GM18519 (cell line): ENCODE data around the gene MLH1.
A peak's percentile ranks its signal among the peaks of the same experiment; 100 is the strongest.

Source experiments
- ATAC-seq: cut with Tn5 transposase; IDR thresholded peaks from one replicate; pipeline ENCODE4 v1.9.1; 2021; ENCODE audit warnings: mild to moderate bottlenecking, moderate library complexity; ENCODE audit not compliant: unreplicated experiment, low FRiP score

Gene MLH1

DNA sequence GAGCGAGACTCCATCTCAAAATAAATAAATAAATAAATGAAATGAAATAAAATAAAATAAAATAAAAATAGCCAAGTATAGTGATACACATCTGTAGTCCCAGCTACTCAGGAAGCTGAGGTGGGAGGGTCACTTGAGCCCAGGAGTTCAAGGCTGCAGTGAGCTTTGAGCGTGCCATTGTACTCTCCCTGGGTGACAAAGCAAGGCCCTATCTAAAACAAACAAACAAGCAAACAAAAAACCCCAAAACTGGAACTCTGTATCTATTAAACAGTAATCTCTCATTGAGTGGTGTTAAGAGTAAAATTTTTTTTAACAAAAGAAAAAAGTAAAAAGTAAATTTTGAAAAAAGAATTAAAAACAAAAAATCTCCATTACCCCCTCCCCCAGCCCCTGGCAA is 21.2 kb upstream of the MLH1 start:
- no peak for ATAC-seq

- no peak for ATAC-seq
Observed at GRCh38 chr3:36973139-36973538, 20.2 kb upstream of the MLH1 start.

- ATAC-seq = no peak
Observed at GRCh38 chr3:36981006-36981405, 12.3 kb upstream of the MLH1 start.

DNA sequence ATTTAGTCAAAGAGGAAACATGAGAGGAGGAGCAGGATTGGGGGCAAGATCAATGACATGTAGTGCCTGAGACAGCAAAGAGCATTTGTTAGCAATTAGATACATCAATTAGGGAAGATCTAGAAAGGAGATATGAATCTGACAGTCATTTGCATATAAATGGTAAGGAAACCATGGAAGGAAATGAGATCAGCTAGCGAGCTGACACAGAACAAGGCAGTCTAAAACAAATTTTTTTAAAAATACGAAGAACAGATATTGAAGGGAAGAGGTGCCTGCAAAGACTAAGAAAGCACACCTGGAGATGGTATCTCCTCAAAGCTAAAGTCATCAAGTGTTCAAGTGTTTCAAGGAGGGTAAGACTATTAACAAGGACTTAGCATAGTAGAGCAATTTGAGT is 5.0 kb upstream of the MLH1 start:
- no peak for ATAC-seq

DNA sequence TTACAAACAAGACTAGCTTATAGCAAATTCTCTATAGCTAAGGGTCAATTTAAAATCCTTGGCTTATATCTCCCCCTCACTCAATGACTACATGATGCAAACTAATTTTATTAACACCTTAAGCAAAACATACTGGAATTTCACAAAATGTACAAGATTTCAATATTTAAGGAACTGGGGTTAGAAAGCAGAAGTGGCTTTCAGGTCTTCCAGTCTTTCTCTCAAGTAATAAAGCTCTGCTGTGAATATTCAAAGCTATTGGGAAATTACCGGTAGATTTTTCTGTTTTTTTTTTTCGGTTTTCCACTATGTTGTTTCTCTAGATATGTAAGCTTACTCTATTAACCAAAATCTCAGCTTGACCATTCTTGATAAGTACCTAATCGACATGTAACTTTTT is 4.3 kb upstream of the MLH1 start:
- no peak for ATAC-seq

DNA sequence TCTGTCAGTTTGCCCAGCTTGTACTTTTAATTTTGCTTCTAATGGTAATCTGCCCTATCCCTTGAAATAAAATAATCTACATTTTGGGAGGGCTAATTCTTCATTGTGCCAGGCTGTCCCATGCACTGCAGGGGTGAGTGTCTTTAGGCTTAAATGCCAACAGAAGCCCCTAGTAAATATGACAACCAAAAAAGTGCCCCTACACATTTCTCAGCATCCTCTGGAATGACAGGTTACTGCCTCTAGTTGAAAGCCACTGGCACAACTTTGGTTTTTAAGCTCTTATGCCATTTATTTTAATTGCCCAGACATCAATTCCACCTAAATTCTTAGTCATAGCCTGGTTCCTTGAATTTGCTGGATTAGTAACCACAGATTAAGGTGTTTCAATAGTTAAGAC is 3.8 kb upstream of the MLH1 start:
- no peak for ATAC-seq

- no peak for ATAC-seq
Observed at GRCh38 chr3:36991147-36991546, 2.2 kb upstream of the MLH1 start.

- ATAC-seq = no peak
Observed at GRCh38 chr3:36991923-36992805, 1.2 kb upstream of the MLH1 start.

DNA sequence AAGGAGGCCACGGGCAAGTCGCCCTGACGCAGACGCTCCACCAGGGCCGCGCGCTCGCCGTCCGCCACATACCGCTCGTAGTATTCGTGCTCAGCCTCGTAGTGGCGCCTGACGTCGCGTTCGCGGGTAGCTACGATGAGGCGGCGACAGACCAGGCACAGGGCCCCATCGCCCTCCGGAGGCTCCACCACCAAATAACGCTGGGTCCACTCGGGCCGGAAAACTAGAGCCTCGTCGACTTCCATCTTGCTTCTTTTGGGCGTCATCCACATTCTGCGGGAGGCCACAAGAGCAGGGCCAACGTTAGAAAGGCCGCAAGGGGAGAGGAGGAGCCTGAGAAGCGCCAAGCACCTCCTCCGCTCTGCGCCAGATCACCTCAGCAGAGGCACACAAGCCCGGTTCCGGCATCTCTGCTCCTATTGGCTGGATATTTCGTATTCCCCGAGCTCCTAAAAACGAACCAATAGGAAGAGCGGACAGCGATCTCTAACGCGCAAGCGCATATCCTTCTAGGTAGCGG is 452 bp upstream of the MLH1 start, which contains the start of gene EPM2AIP1:
EPM2AIP1 (minus strand) TSS at position 326 of the 520 bp plus-strand sequence; CDS start at position 272, 54 bp downstream.
- ATAC-seq = peak; percentile 10

DNA sequence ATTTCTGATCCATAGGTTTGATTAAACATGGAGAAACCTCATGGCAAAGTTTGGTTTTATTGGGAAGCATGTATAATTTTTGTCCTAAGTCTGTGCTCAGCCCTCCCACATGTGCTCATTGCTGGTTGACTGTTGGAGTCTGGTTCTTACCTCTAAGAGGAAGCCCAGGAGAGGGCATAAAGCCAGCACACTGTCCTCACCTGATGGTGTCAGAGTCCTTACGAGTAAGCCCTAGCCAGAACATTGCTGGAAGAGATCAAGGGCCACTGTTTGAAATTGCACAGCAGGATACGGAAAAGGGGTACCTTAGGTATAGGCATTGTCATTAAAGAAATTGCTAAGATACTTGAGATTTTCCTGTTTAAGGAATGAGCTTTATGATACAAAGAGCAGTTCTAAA is 21.3 kb downstream of the MLH1 start:
- ATAC-seq = no peak

DNA sequence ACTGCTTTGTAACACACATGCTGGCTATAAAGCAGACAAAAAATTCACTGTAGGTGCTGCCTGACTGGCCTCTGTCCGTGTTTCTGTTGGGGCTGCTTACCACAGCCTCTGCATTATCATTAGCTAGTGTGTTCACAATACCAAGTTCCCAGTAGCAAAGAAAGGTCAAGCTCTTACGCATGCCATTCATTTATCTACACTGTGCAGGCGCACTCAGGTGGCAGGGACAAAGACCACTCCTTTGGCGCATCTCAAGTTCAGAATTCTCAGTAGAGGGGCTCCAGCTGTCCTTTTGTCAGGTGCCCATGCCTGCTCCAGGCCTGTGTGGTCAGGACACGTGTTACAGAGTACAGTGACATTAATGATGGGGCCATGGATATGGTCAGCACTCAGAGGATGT is 22.3 kb downstream of the MLH1 start:
- no peak for ATAC-seq

DNA sequence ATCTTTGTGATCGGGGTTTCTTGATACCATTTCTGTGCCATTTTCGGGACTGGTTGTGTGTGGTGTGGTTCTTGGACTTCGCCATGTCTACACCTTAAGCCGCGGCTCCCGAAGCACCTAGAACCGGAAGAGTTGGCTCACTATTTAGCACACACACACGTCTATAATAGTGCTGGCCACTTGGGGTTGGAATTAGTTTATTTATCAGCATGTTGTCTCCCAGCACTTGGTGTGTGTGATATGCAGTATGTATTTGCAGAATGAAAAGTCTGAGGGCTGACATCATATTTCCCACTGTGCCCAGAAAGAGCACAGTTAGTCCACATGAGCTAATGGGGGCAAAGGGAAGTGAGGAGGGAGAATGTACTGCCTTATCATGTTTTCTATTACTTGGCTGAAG is 23.6 kb downstream of the MLH1 start:
- no peak for ATAC-seq

DNA sequence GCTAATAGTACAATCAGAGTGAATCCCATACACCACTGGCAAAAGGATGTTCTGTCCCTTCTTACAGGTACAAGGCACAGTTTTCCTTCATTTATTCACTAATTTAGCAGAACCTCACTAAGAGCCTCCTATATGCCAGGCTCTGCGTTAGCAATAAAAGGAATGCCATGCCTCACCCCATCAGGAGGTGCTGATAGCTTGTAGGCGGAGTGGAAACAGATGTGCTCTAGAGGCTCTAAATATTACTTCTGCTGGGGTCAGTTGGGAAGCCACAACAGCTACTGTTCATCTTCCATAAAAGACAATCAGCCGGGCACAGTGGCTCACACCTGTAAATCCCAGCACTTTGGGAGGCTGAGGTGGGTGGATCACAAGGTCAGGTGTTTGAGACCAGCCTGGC is 24.4 kb downstream of the MLH1 start:
- no peak for ATAC-seq

GRCh38 chr3:37024092-37024491 is 30.8 kb downstream of the MLH1 start:
- no peak for ATAC-seq

DNA sequence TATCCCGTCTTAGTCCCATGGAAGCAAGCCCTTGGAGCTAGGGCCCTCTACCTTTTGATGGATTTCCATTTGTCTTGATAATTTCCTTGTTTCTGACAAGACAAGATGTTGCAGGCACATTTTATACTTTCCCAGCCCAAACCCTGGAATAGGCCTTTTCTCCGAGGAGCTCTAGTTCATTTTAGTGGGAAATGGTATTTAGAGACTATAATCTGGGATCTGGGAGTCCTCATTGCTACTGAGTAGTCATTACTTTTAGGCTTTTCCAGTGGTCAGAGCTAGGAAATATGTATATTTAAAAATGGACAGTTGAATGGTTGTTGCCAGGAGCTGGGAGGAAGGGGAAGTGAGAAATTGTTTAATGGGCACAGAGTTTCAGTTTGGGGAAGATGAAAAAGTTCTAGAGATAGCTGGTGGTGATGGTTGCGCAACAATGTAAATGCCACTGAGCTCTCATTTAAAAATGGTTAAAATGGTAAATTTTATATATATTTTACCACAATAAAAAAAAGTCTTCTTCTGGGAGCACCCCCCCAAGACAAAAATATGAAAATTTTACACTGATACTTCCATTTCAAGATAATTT is 31.6 kb downstream of the MLH1 start:
- ATAC-seq = peak; percentile 40

- no peak for ATAC-seq
Observed at GRCh38 chr3:37025561-37026335, 32.4 kb downstream of the MLH1 start.

DNA sequence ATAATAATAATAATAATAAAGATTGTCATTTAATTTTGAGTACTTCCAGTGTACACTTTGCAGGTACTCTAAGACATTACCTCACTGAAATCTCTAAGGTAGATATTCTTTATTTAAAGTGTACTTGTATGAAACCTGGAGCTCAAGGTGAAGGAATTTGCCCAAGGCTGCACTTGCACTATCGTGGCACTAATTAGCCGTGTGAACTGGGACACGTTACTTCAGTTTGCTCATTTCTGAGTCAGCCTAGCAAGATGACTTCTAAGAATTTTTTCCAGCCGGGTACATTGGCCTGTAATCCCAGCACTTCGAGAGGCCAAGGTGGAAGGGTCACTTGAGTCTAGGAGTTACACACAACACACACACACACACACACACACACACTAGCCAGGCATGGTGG is 33.5 kb downstream of the MLH1 start:
- no peak for ATAC-seq

DNA sequence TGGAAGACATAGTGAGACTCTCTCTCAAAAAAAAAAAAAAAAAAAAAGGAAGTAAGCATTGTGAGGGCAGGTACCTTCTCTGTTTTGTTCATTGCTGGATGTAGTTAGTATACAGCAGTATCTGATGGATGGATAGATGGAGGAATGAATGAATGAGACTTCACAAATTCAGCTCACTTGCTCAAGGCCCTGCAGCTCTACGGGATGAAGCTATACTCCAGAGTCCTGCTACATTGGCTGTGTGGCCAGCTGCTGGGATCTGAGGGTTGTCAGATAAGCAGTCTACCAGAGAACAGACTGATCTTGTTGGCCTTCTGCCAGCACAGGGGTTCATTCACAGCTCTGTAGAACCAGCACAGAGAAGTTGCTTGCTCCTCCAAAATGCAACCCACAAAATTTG is 35.0 kb downstream of the MLH1 start:
- no peak for ATAC-seq

GRCh38 chr3:37029111-37029510 is 35.8 kb downstream of the MLH1 start:
- ATAC-seq = no peak

- ATAC-seq = no peak
Observed at GRCh38 chr3:37029516-37030163, 36.3 kb downstream of the MLH1 start.

DNA sequence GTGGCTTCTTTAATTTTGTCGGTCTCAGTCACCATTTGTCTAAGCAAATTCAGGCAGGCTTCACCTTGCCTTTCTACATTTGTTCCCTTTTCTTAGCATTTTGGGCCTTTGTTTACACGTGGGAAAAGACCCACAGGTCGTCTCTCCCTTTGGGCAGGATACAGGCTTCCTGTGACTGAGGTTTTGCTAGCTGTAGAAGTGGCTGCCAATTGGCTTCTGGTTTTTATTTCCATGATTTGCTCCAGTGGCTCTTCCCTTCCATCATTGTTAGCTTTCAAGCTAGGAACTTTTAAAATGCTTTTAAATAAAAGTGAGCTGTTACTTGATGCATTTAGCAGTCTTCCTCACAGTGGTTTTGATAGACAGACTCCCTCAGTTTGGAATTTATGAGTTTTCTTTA is 37.3 kb downstream of the MLH1 start:
- no peak for ATAC-seq
